GM21515 (cell line): ENCODE measurements around the gene FHAD1.
A peak's percentile ranks its signal among the peaks of the same experiment; 100 is the strongest.

Source experiments
- ATAC-seq: cut with Tn5 transposase; IDR thresholded peaks from one replicate; pipeline ENCODE4 v1.9.1; 2021; ENCODE audit not compliant: unreplicated experiment

The FHAD1 gene

GRCh38 chr1:15218287-15219279, 28.4 kb upstream of the FHAD1 start:
- no peak for ATAC-seq

- ATAC-seq: no peak
Observed at GRCh38 chr1:15219280-15220023, 27.6 kb upstream of the FHAD1 start.

GRCh38 chr1:15220024-15220392, 27.0 kb upstream of the FHAD1 start:
- ATAC-seq: no peak

- ATAC-seq: no peak
Observed at GRCh38 chr1:15220825-15221431, 26.1 kb upstream of the FHAD1 start.

- ATAC-seq: no peak
Observed at GRCh38 chr1:15222653-15223303, 24.2 kb upstream of the FHAD1 start.

- ATAC-seq: no peak
Observed at GRCh38 chr1:15224259-15224869, 22.7 kb upstream of the FHAD1 start.

- no peak for ATAC-seq
Observed at GRCh38 chr1:15224974-15225373, 22.0 kb upstream of the FHAD1 start.

- no peak for ATAC-seq
Observed at GRCh38 chr1:15225461-15225860, 21.6 kb upstream of the FHAD1 start.

- no peak for ATAC-seq
Observed at GRCh38 chr1:15226388-15227255, 20.4 kb upstream of the FHAD1 start.

- ATAC-seq: no peak
Observed at GRCh38 chr1:15229707-15230131, 17.3 kb upstream of the FHAD1 start.

GRCh38 chr1:15231714-15232201, 15.3 kb upstream of the FHAD1 start:
- peak; percentile 57 for ATAC-seq

GRCh38 chr1:15233689-15234088, 13.3 kb upstream of the FHAD1 start:
- ATAC-seq: no peak

GRCh38 chr1:15236321-15236721, 10.7 kb upstream of the FHAD1 start:
- no peak for ATAC-seq

- no peak for ATAC-seq
Observed at GRCh38 chr1:15236746-15237145, 10.3 kb upstream of the FHAD1 start.

- no peak for ATAC-seq
Observed at GRCh38 chr1:15238789-15239188, 8.2 kb upstream of the FHAD1 start.

GRCh38 chr1:15242766-15243165, 4.3 kb upstream of the FHAD1 start:
- ATAC-seq: no peak

- no peak for ATAC-seq
Observed at GRCh38 chr1:15243275-15244043, 3.6 kb upstream of the FHAD1 start.

- no peak for ATAC-seq
Observed at GRCh38 chr1:15244813-15245212, 2.2 kb upstream of the FHAD1 start.
